NCI-H1417 (cell line): Measurements from ENCODE around the gene MYH15.

ENCODE experiments used
- DNase-seq, 3 experiments: peaks; one replicate each; lab custom pipeline; 2025; lab: John Stamatoyannopoulos, UW

Gene MYH15

DNA sequence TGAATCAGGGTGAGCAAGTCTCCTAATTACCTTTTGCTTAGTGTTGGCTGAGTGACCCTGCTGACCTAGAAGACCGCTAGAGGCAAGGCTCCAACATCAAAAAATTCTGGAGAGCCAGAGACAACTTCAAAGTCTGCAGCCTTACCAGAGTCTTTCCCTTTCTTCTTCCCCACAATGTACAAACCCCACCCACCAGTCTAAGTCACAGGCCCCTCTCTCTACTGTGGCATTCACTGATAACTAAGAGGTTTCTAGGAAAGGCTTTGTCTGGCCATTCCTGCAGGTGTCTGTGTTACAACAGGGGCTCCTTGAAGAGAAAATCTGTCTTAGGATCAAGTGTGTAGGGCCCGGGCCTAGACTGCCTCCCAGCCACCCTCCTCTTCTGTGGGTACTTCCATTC lies 525 bp downstream of the MYH15 start:
- DNase-seq = no peak

DNA sequence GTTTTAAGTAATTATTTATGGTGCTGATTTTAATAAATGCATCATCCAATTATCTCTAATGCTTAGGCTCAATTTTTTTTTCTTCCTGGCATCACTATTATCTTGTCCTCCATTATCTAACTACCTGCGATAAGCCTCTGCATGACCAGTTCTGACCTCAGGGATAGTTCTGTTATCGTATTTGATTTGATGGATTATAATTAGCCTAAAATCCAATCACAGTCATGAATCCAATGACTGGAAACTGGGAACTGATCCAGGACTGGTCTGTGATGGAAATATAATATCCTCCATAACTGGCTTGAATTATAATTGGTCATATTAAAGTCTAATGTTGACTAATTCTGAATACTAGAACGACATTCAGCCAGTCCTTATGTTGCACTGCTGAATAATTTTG lies 1.1 kb downstream of the MYH15 start:
- peak in 1 of 3 experiments; percentile 25 for DNase-seq

DNA sequence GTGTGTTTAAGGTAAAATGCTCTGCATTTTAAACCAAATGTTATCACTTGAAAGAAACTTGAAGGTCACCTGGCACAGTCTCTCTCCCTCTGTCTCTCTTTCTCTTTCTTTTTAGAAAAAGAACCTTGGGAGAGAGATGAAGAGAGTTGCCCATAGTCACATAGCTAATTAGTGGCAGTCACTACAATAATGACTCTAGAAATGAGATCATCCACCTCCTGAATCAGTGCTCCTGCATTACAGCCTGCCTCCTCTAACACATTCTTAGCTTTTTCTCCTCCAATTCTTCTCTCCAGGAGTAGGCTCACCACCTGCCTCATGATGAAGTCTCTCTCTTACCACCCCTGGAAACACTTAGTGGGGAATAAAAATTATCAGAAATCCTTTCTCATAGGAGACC lies 2.5 kb downstream of the MYH15 start:
- DNase-seq = no peak

DNA sequence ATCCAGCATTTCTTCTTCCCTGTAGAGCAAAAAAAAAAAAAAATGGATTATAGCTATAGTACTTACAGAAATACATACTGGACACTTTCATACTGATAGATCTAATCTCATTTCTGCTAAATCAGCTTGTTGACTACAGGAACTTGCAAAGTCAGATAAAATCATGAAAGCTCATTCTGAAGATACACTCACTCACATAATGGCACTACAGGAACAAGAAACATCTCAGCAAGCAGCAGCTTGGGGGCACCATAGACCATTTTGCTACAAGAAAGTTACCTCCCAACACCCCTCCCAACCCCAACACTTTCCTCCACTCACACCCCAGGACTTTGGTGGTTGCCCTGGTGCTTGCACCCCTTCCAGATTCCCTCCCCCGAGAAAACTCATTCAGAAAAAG lies 4.6 kb downstream of the MYH15 start:
- DNase-seq = no peak

DNA sequence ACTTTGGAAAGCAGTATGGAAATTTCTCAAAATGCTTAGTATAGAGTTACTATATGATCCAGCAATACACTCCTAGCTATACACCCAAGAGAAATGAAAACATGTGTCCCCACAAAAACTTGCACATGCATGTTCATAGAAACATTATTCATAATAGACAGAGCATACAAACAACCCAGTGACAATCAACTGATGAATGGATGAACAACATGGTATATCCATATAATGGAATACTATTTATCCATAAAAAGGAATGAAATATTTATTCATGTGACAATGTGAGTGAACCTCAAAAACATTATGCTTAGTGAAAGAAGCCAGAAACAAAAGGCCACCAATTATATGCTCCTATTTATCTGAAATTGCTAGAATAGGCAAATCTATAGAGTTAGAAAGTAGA lies 6.7 kb downstream of the MYH15 start:
- no peak for DNase-seq

DNA sequence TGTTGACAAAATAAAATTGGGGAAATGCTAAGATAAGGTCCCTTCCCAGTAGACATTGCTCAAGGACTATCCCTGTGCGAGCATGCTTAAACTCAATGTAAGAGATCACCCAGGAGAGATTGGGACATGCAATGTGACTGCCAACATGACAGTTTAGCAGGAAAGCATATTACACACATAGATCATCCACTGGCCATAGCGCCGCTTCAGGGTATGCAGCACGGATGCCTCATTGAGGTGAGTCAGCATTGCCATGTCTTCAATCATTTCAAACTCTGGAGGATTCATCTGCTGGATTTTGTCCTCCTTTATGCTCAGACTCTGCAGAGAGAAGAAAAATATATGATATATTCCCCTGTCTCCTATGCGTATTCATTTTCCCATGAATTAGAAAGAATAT lies 8.9 kb downstream of the MYH15 start:
- DNase-seq = no peak

DNA sequence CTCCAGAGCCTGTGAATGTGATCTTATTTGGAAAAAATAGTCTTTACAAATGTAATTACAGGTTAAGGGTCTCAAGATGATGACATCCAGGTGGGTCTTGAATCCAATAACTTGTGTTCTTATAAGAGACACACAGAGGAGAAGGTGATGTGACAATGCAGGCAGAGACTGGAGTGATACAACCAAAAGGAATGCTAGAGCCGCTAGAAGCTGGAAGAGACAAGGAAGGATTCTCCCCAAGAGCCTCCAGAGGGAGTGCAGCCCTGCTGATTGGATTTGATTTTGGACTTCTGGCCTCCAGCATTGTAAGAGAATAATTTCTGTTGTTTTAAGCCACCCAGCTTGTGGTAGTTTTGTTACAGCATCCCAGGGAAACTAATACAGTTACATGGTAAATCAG lies 9.7 kb downstream of the MYH15 start:
- DNase-seq = no peak

DNA sequence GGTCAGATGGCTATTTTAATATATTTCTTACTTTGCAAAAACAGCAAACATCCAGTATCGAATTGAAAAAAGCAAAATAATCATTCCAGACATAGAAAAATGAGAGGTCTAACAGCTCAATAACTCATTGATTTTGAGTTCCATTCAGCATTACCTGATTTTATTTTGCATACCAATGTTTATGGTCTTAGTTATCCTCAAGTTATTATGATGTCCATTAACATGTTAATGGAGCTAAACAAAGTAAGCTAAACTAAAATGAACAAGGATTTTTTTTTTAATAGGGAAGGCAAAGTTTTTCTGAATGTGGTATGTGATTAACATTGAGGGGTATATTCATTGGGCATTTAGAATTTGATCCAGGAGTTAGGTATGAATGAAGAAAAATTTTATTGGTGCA lies 13.1 kb downstream of the MYH15 start:
- no peak for DNase-seq

DNA sequence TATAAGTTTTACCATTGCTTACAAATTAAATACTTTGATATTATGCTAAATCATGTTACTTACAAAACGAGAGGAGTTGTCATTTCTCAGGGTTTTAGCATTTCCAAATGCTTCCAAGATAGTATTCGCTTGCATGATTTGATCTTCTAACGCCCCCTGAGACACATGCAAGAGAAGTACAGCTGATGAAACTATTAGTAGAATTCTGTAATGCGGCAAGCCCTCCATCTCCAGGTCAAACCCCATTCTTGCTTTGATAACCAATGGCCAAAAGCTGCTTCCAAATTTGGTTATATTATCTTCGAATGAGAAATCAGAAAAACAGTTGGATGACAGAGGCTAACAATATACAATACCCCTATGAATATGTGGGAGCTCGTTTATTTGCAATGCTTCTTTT lies 14.7 kb downstream of the MYH15 start:
- no peak for DNase-seq

DNA sequence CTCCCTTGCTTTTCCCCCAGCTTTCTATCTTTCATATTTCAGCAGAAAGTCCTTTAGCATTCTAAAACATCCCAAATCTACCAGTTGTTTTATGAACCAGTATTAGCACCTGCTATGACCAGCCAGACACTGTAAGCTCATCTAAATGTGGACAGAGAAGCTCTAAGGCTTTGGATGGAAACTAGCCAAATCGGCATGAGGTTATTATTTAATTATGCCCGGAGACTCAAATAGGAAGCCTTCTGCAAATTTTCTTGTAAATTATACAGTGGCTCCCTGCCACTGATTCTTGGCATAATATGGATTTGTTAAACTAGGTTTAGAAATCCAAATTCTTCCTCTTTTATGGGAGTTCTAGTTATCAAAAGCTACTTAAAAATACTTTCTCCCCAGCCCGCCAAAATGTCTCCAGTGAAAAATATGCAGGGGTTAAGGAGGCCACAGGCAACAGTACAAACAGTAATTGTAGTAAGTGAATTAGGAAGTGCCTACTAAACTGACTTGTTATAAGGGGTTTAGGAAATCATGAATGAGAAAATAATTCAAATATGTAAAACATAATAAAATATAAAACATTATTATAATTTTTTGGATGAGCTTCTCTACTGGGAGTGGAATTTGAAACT lies 15.4 kb downstream of the MYH15 start:
- DNase-seq = peak in 1 of 3 experiments; percentile 33

DNA sequence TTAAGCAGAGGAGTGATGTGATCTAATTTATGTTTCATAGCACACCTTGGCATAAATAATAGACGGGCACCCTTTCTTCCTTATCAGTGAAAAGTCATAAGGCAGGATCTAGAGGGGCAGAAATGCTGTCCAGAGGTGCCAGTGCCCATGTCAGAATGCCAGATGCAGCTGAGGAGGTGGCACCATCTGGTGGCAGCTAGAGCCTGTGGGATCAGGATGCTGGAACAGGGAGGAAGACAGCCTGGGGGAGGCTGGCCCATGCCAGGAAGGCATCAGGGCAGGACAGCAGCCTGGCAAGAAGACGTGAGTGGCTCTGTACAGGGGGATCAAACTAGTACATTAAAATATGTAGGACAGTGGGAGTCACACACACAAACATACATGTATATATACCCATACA lies 16.5 kb downstream of the MYH15 start:
- DNase-seq = peak in 2 of 3 experiments; percentile 25 to 51

DNA sequence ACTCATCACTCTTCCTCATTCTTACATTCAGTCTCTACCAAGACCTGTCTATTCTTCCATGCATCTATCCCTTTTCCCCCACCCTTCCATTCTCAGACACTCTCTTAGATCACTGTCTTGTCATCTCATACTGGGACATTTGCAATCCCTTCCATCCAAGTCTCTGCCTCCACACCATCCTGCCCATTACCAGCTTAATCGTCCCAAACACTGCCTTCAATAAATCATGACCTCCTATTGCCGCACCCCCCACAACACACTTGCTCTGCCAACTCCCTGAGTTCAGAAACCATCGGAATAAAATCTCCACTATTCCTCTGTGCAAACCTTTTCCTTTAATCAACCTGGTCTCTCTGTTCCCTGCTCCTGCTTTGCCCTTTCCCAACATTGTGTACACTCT lies 18.9 kb downstream of the MYH15 start:
- no peak for DNase-seq

DNA sequence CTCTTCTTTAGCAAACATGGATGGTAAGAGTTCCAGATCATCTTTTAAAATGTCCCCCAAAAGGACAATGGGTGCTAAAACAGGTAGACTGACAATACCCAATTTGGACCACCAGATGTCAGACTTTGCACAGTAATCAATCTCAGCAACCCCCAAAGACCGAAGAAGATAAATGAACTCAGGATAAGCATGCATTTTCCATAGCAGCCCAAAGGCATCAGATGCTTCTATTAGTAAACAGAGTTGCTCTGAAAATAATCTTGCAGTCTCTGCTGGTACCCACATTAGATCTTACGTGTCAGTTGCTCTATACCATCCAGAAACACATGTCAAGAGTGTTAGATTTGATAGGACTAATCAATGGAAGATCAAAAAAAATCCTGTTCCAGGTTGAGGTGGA lies 20.6 kb downstream of the MYH15 start:
- peak; percentile 32 to 88 (median 61) for DNase-seq

DNA sequence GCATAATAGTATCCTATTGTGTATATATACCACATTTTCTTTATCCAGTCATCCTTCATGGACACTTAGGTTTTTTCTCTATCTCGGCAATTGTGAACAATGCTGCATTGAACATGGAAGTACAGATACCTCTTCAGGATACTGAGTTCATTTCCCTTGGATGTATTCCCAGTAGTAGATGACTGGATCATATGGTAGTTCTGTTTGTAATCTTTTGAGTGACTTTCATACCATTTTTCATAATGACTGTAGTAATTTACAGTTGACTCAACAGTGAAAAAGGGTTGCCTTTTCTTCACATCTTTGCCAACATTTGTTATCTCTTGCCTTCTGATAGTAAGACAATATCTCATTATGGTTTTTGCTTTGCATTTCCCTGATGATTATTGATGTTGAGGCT lies 21.8 kb downstream of the MYH15 start:
- no peak for DNase-seq

DNA sequence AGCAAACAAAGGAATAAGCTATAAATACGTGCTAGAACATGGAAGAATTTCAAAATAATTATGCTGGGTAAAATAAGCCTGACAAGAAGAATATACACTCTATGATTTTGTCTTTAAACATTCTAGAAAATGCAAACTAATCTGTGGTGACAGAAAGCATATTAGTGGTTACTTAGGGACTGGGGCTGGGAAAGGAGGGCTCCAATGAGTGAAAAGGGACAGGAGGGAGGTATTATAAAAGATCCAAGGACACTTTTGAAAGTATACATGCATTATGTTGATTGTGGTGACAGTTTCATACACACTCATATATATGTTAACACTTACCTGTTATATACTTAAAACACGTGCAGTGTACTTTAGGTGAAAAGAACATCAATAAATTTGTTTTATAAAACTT lies 23.0 kb downstream of the MYH15 start:
- peak in 2 of 3 experiments; percentile 24 to 39 for DNase-seq

DNA sequence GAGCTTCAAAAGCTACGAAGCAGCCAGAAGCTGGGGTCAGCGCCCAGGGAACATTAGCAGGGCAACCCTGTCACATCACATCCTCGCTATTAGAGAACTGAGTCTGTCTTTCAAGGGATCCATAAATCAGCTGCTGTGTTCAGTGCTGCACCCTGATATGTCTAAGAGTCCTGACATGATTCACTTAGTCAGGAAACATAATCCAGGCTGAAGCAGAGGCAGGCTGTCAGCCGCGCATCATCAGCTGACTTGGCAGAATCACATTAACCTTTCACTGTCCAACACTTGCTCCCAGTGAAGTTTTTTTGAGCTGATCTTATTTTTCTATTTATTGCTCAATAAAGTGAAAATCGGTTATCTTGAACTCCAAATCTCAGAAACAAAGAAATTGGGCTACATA lies 23.5 kb downstream of the MYH15 start:
- peak; percentile 8 to 77 (median 25) for DNase-seq

DNA sequence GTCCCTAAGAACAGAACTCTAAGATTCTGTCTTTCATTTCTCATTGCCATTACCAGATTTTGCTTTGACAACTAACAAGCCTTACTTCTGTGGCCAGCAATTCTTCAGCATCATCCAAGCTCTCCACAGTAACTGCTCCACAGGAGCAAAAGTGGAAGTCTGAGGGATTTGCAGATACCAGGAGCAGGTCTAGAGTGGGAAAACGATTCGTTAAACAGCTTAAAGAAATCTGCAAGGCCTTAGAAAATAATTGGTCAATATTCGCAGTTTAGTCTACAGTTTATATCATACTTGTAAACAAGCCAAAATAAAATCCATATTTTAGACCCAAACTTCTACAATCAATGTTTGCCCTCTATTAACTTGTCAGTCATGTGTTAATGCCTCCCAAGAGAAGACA lies 24.1 kb downstream of the MYH15 start:
- DNase-seq = peak in 2 of 3 experiments; percentile 6 to 51

DNA sequence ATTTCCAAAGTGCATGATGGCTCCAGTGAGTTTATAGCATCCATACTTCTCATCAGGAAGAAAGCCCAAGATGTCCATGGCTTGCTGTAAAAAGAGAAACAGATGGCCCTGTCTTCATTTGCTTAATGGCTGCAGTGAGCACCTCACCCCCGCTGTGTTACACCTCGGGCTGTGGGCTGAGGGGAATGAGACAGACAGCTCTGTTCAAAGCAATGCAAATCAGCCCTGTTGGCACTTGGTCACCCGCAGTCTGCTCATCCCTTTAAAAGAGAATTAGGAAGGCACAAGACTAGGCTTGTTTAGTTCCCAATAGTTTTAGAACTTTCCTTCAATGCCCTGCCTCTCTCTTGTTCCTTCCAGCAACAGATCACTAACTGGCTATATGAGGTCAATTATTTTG lies 25.2 kb downstream of the MYH15 start:
- peak in 2 of 3 experiments; percentile 10 to 50 for DNase-seq

DNA sequence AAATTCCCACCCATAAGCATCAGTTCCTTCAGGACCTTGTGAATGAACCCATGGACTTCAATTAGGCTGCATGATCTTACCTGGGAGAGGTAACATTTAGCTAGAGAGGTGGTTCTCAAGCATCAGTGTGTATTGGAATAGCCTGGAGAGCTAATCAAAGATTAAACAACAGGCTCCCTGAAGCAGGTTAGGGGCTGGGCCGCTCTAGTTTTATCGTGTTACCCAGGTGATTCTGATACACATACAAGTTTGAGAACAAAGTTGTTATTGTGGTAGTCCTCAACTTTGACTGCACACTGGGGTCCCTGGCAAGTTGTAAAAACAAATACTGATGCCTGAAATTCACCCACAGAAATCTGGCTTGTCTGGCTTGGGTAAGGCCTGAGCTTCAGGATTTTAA lies 31.2 kb downstream of the MYH15 start:
- DNase-seq = peak in 1 of 3 experiments; percentile 9

DNA sequence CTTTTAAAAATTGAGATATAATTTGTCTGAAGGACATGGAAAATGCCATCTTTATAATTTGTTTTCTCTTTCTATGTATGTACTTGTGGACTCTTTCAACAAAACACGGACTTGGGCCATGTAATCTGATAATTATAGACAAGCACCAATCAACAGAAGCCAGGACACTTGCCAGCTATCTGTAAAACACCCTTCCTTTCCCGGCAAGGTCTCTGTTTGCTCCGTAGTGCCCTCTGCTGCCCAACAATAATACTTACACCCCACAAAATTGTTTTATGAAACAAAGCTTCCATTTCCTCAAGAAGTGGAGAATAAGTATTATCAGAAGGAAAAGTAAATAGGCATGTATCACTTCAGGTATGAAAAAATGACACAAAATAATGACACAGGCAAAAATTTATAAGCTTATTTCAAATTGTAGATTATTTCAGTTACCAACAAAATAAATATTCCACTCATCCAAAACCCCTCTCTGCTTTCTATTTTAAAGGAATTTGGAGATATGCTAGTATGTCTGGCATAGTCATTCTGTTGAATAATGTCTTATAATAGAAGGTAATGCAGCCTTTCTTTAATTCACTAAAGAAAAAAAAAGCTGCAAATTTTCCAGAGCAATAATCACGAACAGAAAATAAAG lies 32.8 kb downstream of the MYH15 start:
- DNase-seq = peak; percentile 61 to 92 (median 67)

DNA sequence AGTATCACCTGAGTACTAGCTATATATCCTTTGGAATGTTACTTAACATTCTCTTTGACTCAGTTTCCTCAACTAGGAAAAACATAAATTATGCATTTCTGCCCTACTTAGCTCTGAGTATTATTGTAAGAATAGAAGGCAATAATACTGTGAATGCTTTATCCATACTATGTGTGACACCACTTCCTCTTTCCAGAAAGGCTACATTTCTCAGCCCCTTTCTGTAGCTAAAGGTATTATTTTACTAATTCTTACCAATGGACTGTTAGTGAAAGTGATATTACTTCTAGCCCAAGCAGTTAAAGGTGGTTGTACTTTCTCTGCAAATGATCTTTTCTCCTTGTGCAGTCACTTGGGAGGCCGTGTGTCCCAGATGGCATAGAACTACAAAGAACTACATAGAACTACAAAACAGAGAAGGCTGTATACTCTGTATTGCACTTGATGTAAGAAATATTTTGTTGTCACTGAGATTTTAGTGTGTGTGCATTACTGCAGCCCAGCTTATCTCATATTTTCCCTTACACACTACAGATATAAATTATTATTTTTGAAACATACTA lies 35.1 kb downstream of the MYH15 start:
- no peak for DNase-seq

DNA sequence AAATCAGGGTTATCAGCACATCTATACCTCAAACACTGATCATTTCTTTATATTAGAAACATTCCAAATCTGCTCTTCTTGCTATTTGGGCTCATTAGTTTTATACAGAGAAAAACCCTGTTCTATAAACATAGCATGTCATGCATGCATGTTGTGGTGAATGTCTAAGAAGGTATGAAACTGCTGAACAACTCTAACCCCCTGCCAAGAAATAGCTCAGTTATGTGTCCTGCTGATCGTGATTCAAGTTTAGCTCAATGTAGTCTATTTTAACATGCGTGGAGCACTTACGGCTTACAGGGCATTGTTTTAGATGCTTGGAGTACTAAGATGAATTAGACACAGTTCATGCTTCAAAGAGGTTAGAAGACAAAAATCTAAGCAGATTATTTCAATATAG lies 35.8 kb downstream of the MYH15 start:
- DNase-seq = no peak

DNA sequence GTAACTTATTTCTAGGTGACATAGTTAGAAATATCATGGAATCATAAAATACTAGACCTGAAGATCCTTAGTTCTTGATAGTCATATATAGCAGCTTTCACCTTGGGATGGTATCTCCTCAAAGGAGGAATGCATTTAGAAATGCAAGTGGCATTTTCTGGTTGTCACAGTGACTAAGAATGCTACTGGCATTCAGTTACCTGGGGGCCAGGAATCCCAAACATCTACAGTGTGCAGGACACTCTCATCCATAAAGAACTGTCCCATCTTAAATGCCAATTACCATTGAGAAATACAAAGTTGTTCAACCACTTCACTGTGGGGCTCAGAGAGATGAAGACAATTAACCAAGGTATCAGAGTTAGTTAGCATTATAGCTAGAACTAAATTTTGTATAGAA lies 36.7 kb downstream of the MYH15 start:
- DNase-seq = no peak
